Endothelial cell (in vitro differentiated cells): ENCODE data around the gene HNF4A. TPM values are rescaled to one million over a fixed set of nuclear protein-coding genes. Genes with fewer than 3 reads are reported as not detected.

Experiments used
- DNase-seq: peaks from one replicate; pipeline ENCODE4 v3.0.0; 2021; ENCODE audit warnings: low spot score
- H3K27ac Mint-ChIP-seq: one replicate; pipeline ENCODE4 v1.8.0; 2021; ENCODE audit warnings: mixed read lengths, inconsistent platforms; ENCODE audit not compliant: unreplicated experiment
- H3K27me3 Mint-ChIP-seq: one replicate; pipeline ENCODE4 v1.8.0; 2021; ENCODE audit warnings: mild to moderate bottlenecking, moderate library complexity, mixed read lengths, inconsistent platforms; ENCODE audit not compliant: unreplicated experiment
- H3K36me3 Mint-ChIP-seq: one replicate; pipeline ENCODE4 v1.8.0; 2021; ENCODE audit warnings: mild to moderate bottlenecking, low read depth, mixed read lengths, inconsistent platforms; ENCODE audit not compliant: unreplicated experiment
- H3K4me1 Mint-ChIP-seq: one replicate; pipeline ENCODE4 v1.8.0; 2021; ENCODE audit warnings: mild to moderate bottlenecking, mixed read lengths, inconsistent platforms; ENCODE audit not compliant: unreplicated experiment
- H3K4me3 Mint-ChIP-seq: one replicate; pipeline ENCODE4 v1.8.0; 2021; ENCODE audit warnings: mild to moderate bottlenecking, mixed read lengths, inconsistent platforms; ENCODE audit not compliant: unreplicated experiment
- H3K9me3 Mint-ChIP-seq: one replicate; pipeline ENCODE4 v1.8.0; 2021; ENCODE audit warnings: mixed read lengths, inconsistent platforms; ENCODE audit not compliant: unreplicated experiment
- total RNA-seq: library from RNA; stranded (reverse); fragmentation: NEBNext Ultra II Directional; extraction: Animal tissue kit (Norgen Biotek cat#: 25700); gene quantifications from one replicate; pipeline ENCODE4 v1.2.1, GENCODE V29; 2021; ENCODE audit not compliant: unreplicated experiment
- TF ChIP-seq, protein P1 (sequence below): fragments of 200-600 bp; sonication (generic); IDR thresholded peaks from one replicate; pipeline ENCODE4 v1.5.0; 2021; ENCODE audit warnings: antibody characterized with exemption; ENCODE audit not compliant: unreplicated experiment

Gene HNF4A
- total RNA-seq, 1 donor from 2014 or later: not detected

DNA sequence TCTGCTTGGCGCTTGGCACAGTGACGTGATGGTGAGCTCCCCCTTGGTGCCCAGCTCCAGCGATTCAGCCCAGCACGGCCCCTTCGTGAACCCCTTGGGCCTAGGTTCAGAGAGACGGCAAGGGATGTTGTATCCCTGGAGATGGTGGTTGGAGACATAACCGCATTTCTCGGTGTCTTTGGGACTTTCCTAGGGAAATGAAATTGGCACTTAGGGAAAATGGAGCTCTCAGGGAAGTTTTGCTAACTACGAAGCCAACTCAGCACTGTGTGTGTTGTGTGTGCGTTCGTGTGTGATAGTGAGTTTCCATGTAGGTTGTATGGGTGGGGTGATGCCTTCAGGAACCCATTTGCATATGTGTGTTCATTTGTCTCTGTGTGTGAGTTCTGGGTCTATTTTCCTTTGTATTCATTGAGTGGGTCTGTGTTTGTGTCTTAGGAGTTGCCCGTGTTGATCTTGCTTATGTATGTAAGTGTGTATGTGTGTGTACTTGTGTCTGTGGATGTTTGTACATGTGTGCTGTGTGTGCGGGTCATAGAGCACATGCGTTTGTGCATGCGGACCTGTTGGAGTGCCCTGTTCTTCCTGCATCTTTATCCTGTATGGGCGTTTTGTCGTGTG is 46.4 kb downstream of the HNF4A start:
- TF ChIP-seq, protein P1, sequence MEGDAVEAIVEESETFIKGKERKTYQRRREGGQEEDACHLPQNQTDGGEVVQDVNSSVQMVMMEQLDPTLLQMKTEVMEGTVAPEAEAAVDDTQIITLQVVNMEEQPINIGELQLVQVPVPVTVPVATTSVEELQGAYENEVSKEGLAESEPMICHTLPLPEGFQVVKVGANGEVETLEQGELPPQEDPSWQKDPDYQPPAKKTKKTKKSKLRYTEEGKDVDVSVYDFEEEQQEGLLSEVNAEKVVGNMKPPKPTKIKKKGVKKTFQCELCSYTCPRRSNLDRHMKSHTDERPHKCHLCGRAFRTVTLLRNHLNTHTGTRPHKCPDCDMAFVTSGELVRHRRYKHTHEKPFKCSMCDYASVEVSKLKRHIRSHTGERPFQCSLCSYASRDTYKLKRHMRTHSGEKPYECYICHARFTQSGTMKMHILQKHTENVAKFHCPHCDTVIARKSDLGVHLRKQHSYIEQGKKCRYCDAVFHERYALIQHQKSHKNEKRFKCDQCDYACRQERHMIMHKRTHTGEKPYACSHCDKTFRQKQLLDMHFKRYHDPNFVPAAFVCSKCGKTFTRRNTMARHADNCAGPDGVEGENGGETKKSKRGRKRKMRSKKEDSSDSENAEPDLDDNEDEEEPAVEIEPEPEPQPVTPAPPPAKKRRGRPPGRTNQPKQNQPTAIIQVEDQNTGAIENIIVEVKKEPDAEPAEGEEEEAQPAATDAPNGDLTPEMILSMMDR: no peak
- Mint-ChIP-seq H3K9me3 (no peaks in the 10 kb centered on the region), H3K27me3 (peaks cover 7% of the 10 kb centered on the region), H3K4me1 (no peaks in the 10 kb centered on the region), H3K4me3 (no peak overlapping the region), H3K27ac (no peak overlapping the region), H3K36me3 (peaks cover 4% of the 10 kb centered on the region)
- DNase-seq: no peak

DNA sequence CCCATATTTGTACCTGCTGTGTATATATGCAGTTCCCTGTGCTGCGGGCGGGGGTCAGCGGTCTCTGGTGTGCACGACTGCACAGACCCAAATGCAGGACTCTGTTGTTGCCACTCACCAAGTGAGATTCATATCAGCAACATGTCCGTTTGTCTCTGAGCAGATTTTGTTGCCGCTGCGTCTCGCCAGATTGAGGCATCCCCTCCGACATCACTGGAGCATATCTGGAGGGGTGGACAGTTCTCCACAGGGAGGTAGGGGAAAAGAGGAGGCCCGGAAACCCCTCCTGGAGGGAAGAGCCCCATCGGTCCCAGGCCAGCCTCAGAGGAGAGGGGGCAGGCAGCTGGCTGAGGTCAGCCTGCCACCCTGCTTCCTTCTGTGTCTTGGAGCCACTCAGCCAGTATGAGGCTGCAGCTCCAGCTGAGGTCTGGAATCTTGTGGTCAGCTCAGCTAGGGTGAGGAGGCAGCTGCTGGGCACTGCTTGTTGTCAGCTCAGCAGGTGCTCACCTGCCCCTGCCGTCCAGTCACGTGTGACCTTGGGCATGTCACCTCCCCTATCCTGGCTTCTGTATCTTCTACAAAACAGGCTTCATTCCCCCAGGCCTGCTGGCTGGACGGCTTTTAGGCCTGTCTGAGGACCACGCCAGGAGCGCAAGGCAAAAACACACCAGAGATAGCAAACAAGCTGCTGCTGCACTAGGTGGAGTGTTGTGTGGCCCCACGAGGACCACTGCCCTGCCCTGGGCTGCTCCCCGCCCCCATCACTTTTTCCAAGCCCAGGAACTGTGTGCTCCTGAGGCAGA is 47.1 kb downstream of the HNF4A start:
- H3K4me3 Mint-ChIP-seq: no peak overlapping the region
- H3K36me3 Mint-ChIP-seq: peaks cover 4% of the 10 kb centered on the region
- no peaks in the 10 kb centered on the region for H3K4me1 Mint-ChIP-seq
- H3K27ac Mint-ChIP-seq: no peak overlapping the region
- no peaks in the 10 kb centered on the region for H3K9me3 Mint-ChIP-seq
- DNase-seq: no peak
- TF ChIP-seq, protein P1: no peak
- peaks cover 7% of the 10 kb centered on the region for H3K27me3 Mint-ChIP-seq

DNA sequence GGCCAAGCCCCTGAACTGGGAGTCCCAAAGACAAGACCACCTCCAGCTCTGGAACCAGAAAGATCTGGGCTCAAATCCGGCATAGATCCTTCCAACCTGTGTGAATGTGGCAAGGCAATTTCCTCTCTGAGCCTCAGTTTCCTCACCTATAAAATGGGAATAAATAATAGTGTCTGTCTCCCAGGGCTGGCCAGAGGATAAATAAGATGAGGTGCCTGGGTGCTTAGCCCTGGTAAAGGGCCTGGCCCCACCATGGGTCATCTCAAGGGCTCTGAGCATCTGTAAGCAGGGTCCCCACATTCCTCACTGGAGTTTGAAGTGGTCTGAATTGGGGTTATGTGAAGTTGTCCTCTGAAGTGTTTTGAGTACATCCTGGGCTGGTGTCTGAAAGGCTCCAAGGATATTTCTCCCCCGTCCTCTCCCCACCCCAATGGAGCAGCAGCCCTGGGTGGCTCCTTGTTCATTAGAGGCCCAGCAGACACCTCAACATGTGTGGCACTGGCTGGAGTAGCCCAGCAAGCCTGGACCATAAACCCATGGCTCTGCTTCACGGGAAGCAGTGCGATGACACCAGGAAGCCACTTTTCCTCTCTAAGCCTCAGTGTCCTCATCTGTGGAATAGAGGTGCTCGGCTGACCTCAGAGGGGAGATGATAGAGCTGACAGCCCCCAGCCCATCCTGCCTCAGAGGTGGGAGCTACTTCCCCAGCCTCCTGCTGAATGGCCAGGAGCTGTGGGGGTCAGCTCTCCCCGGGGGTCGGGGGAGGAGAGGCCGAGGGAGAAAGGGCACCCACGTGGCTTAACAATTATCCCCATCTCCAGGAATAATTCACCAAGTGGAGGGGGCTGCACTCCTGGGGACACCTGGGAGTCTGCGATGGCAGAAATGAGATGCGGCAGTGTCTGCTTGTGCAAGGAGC is 48.0 kb downstream of the HNF4A start:
- peaks cover 7% of the 10 kb centered on the region for H3K27me3 Mint-ChIP-seq
- DNase-seq: no peak
- no peaks in the 10 kb centered on the region for H3K4me1 Mint-ChIP-seq
- no peaks in the 10 kb centered on the region for H3K9me3 Mint-ChIP-seq
- TF ChIP-seq, protein P1: no peak
- H3K36me3 Mint-ChIP-seq: peaks cover 4% of the 10 kb centered on the region
- H3K4me3 Mint-ChIP-seq: no peak overlapping the region
- no peak overlapping the region for H3K27ac Mint-ChIP-seq

DNA sequence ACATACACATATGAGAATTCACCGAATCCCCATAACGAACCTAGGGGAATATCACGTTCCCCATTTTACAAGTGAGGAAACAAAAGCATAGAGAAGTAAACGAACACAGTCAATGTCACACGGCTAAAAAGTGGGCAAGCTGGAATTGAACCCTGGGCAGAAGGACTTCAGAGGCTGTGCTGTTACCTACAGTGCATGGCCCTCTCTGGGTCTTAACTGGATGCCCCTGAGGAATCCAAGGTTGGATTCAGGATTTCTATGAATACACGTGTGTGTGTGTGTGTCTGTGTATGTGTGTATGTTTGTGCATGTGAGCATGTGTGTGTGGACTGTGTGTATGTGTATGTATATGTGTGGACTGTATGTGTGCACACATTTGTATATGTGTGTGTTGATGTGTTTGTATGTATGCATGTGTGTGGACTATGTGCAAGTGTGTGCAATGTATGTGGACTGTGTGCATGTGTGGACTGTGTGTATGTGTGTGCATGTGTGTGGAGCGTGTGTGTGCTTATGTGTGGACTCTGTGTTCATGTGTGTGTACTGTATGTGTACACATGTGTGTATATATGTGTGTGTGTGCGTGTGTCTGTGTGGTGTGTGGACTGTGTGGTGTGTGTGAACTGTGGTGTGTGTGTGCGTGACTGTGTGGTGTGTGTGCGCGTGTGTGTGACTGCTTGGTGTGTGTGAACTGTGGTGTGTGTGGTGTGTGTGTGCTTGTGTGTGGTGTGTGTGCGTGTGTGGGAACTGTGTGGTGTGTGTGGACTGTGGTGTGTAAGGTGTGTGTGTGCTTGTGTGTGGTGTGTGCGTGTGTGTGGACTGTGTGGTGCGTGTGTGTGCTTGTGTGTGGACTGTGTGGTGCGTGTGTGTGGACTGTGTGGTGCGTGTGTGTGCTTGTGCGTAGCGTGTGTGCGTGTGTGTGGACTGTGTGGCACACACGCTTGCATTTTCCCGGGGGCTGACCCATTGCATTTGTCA is 49.0 kb downstream of the HNF4A start:
- Mint-ChIP-seq H3K9me3 (no peaks in the 10 kb centered on the region), H3K36me3 (peaks cover 4% of the 10 kb centered on the region), H3K27me3 (peaks cover 7% of the 10 kb centered on the region), H3K4me1 (no peaks in the 10 kb centered on the region), H3K4me3 (no peak overlapping the region), H3K27ac (no peak overlapping the region)
- TF ChIP-seq, protein P1: no peak
- no peak for DNase-seq
